Measurements from ENCODE around the gene STOML2. TPM values are rescaled to one million over a fixed set of nuclear protein-coding genes. Genes with fewer than 3 reads are reported as not detected.

STOML2 gene
- total and polyA plus RNA-seq, 3 experiments from 2014 or later: 88.9 to 271 (median 258) TPM

DNA sequence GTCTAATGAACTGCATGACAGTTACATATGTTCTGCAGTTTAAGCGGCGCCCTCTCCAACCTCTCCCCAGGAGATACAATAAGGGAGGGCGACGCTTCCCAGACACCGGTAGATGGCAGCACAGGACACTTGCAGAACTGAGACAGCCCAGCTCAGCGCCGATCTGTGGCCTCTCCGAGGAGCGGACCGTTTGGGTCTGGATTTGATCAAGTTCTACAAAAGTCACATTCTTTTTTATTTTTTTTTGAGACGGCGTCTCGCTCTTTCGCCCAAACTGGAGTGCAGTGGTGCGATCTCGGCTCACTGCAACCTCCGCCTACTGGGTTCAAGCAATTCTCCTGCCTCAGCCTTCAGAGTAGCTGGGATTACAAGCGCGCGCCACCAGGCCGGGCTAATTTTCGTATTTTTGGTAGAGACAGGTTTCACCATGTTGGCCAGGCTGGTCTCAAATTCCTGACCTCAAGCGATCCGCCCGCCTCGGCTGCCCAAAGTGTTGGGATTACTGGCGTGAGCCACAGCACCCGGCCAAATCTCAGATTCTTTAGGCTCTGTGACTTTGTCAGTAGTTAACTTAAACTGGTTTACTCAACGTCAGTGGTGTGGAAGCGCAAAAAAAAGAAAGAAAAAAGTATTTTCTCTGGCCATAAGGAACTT lies 14.1 kb upstream of the STOML2 start:
- peak overlapping the region; percentile 86 to 97 (median 89) for H3K4me3 Mint-ChIP-seq
- POLR2A ChIA-PET: interaction anchor here (0.6 kb wide), 1 partner anchor 515 kb away, joined by 4 read pairs; no protein-coding TSS in a partner anchor

DNA sequence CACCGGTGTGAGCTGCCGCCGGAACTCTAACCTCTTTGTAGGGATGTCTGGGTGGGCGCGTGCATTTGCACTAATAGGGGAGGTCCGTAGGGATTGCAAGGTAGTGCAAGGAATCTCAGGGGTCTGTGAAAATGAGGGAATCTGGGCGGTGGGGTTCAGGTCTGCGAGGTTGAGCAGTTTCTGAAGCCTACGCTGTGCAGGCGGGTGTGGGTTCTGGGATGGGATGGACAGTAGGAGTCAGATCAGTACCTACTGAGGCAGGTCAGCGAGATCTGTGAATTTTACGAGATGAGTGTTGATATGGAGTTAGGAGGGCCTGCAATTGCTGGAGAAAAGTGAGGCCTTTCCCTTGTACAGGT lies 13.6 kb upstream of the STOML2 start:
- H3K4me1 ChIP-seq (ENCODE audit: insufficient read depth, low read length): peaks cover 37% of the 10 kb centered on the region
- H3K36me3 Mint-ChIP-seq: peaks cover 0 to 2% (median 0%) of the 10 kb centered on the region in 3 donors
- H3K36me3 ChIP-seq (ENCODE audit: insufficient read depth, low read length): no peaks in the 10 kb centered on the region
- peaks cover 43 to 50% (median 47%) of the 10 kb centered on the region in 3 donors for H3K4me1 Mint-ChIP-seq
- no peaks in the 10 kb centered on the region for H3K27me3 ChIP-seq (ENCODE audit: insufficient read depth, low read length, poor library complexity, severe bottlenecking)
- H3K9me3 ChIP-seq (ENCODE audit: low read length): no peaks in the 10 kb centered on the region
- DNase-seq: no peak
- ChIA-PET POLR2A (interaction anchor here (0.6 to 1.1 kb wide), 2 partner anchors 36 to 516 kb away, joined by 4 read pairs; partner anchors contain the start of gene FANCG), CTCF (interaction anchor here (0.6 to 5.2 kb wide), 17 partner anchors 10 to 766 kb away, joined by 3 to 50 read pairs (median 4); partner anchors contain the start of genes PIGO, STOML2, UNC13B and VCP)
- peaks cover 0 to 1% of the 10 kb centered on the region in 2 donors for H3K27me3 Mint-ChIP-seq
- H3K4me3 ChIP-seq (ENCODE audit: low read length): peak overlapping the region; percentile 61
- peak overlapping the region; percentile 82 for H3K27ac ChIP-seq (ENCODE audit: low read depth, low read length)
- H3K27ac Mint-ChIP-seq: peak overlapping the region; percentile 92 to 100 (median 96)
- H3K4me3 Mint-ChIP-seq: peak overlapping the region; percentile 86 to 97 (median 89)
- no peaks in the 10 kb centered on the region for H3K9me3 Mint-ChIP-seq

More for the DNA sequence above, 14.1 kb upstream of the STOML2 start:
- H3K27me3 Mint-ChIP-seq: peaks cover 0 to 1% of the 10 kb centered on the region in 2 donors
- H3K36me3 ChIP-seq (ENCODE audit: insufficient read depth, low read length): no peaks in the 10 kb centered on the region
- peak overlapping the region; percentile 61 for H3K4me3 ChIP-seq (ENCODE audit: low read length)
- H3K4me1 Mint-ChIP-seq: peaks cover 38 to 45% (median 42%) of the 10 kb centered on the region in 3 donors
- peaks cover 33% of the 10 kb centered on the region for H3K4me1 ChIP-seq (ENCODE audit: insufficient read depth, low read length)
- peak overlapping the region; percentile 82 for H3K27ac ChIP-seq (ENCODE audit: low read depth, low read length)
- H3K9me3 ChIP-seq (ENCODE audit: low read length): no peaks in the 10 kb centered on the region
- peak overlapping the region; percentile 92 to 100 (median 96) for H3K27ac Mint-ChIP-seq
- H3K36me3 Mint-ChIP-seq: peaks cover 0 to 2% (median 0%) of the 10 kb centered on the region in 3 donors
- CTCF ChIA-PET: interaction anchor here (0.6 to 5.2 kb wide), 18 partner anchors 10 to 543 kb away, joined by 3 to 50 read pairs (median 4); partner anchors contain the start of genes PIGO, RUSC2, STOML2 and UNC13B
- DNase-seq: peak; percentile 82 to 92 (median 83)
- H3K27me3 ChIP-seq (ENCODE audit: insufficient read depth, low read length, poor library complexity, severe bottlenecking): no peaks in the 10 kb centered on the region
- no peaks in the 10 kb centered on the region for H3K9me3 Mint-ChIP-seq

DNA sequence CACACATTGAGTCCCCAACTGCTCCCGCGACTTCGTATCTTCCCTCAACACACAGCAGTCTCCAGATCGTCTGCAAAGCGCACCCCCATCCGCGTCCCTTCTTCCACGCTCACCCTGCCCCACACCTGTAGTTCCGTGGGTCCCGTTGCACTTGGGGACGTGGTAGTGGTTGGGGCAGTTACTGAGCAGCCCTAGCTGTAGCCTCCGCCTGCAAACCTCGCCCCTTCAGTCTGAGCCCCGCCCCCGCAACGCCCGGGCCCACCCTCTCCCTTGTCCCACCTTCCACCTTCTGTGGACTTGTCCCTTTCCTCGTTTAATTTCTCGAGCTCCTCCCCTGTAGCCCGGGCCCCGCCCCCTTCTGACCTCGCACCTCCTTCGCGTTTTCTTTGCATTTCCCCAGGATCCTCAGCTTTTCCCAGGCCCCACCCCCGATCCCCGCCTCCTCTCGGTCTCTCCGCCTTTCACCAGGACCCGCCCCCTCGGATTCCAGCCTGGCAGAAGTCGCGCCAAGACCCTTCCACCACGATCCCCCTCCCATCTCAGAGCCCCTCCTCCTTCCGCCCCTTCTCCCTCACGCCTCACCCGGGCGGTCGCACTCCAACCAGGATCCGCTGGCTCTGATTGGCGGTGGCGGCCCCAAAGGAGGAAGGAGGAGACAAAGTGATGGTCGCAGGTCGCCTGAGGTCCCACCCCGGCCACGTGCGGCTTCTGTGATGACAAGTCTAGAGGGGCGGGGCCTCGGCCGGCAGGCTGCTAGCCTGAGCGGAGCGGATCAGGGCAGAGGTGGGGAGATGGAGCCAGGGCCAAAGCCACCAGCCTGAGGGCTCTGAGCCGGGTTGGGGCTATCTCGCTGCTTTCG lies 13.0 kb upstream of the STOML2 start, which contains the start of gene ATOSB:
ATOSB (minus strand) TSS at position 183 of the 859 bp plus-strand sequence. CDS start 7,588 bp downstream, outside the sequence.
- Histone ChIP-seq H3K4me1 (ENCODE audit: insufficient read depth, low read length) (peaks cover 41% of the 10 kb centered on the region), H3K4me3 (ENCODE audit: low read length) (peak within 1 kb of the TSS; percentile 61), H3K36me3 (ENCODE audit: insufficient read depth, low read length) (no peaks in the 10 kb centered on the region), H3K27ac (ENCODE audit: low read depth, low read length) (peak within 1 kb of the TSS; percentile 82), H3K9me3 (ENCODE audit: low read length) (no peaks in the 10 kb centered on the region), H3K27me3 (ENCODE audit: insufficient read depth, low read length, poor library complexity, severe bottlenecking) (no peaks in the 10 kb centered on the region)
- POLR2A ChIA-PET: interaction anchor here (0.5 to 1.4 kb wide), 5 partner anchors 13 to 1244 kb away, joined by 3 to 8 read pairs (median 4); partner anchors contain the start of genes FANCG, STOML2 and VCP
- Mint-ChIP-seq H3K27ac (peak within 1 kb of the TSS; percentile 92 to 100 (median 96)), H3K9me3 (no peaks in the 10 kb centered on the region), H3K4me3 (peak within 1 kb of the TSS; percentile 86 to 97 (median 89)), H3K36me3 (peaks cover 0 to 2% (median 0%) of the 10 kb centered on the region in 3 donors), H3K4me1 (peaks cover 46 to 56% (median 51%) of the 10 kb centered on the region in 3 donors), H3K27me3 (peaks cover 0 to 1% of the 10 kb centered on the region in 2 donors)
- CTCF ChIA-PET: interaction anchor here (0.9 to 5.2 kb wide), 12 partner anchors 11 to 766 kb away, joined by 3 to 50 read pairs (median 6); partner anchors contain the start of genes FANCG, PIGO, STOML2 and VCP
- peak; percentile 89 to 96 (median 94) for DNase-seq

DNA sequence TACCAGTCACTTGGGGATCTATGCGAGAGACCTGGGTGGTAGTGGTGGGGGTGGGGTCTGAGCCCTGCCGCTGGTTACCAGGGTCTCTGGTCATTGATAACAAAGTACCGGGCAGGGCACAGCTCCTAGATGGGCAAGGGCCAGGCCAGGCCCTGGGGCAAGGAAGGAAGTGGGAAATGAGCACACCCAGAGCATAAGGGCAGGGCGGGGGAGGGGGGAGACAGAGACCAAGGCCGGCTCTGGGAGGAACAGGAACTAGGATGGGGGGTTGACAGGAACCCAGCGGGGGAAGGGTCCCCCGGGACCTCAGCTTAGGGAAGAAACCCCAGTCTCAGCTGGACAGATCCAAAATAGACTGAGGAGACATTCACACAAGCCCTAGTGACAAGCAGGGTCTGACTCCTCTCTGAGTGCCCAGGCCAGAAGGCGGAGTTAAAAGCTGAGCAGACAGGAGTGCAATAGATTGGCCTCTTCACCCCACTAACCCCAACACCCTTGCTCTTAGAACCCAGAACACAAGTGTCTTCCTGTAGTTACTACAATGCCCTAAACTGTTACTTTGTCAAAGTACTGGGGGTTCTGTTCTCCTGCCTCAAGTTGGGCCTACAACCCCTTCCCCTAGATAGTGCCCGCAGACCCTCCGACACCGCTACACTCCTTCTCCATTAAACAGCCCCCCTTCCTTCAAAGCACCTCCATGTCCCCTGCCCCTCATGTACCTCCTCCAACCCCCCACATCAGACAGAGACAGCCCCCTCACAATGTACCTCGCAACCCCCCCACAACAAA lies 12.1 kb upstream of the STOML2 start:
- ChIA-PET POLR2A (interaction anchor here (0.5 to 1.7 kb wide), 9 partner anchors 11 to 1243 kb away, joined by 3 to 8 read pairs (median 6); partner anchors contain the start of genes FANCG, STOML2 and VCP), CTCF (interaction anchor here (0.9 to 5.2 kb wide), 10 partner anchors 12 to 767 kb away, joined by 3 to 50 read pairs (median 5); partner anchors contain the start of genes FANCG, PIGO, STOML2 and VCP)
- Mint-ChIP-seq H3K27ac (peak overlapping the region; percentile 92 to 100 (median 96)), H3K4me1 (peaks cover 49 to 65% (median 60%) of the 10 kb centered on the region in 3 donors), H3K27me3 (peaks cover 0 to 1% of the 10 kb centered on the region in 2 donors), H3K9me3 (no peaks in the 10 kb centered on the region), H3K4me3 (peak overlapping the region; percentile 86 to 97 (median 89)), H3K36me3 (peaks cover 0 to 2% (median 0%) of the 10 kb centered on the region in 3 donors)
- H3K4me3 ChIP-seq (ENCODE audit: low read length): peak overlapping the region; percentile 61
- H3K4me1 ChIP-seq (ENCODE audit: insufficient read depth, low read length): peaks cover 49% of the 10 kb centered on the region
- H3K27ac ChIP-seq (ENCODE audit: low read depth, low read length): peak overlapping the region; percentile 82
- H3K36me3 ChIP-seq (ENCODE audit: insufficient read depth, low read length): no peaks in the 10 kb centered on the region
- no peaks in the 10 kb centered on the region for H3K27me3 ChIP-seq (ENCODE audit: insufficient read depth, low read length, poor library complexity, severe bottlenecking)
- peak in 4 of 5 donors; percentile 22 to 70 (median 24) for DNase-seq
- H3K9me3 ChIP-seq (ENCODE audit: low read length): no peaks in the 10 kb centered on the region

DNA sequence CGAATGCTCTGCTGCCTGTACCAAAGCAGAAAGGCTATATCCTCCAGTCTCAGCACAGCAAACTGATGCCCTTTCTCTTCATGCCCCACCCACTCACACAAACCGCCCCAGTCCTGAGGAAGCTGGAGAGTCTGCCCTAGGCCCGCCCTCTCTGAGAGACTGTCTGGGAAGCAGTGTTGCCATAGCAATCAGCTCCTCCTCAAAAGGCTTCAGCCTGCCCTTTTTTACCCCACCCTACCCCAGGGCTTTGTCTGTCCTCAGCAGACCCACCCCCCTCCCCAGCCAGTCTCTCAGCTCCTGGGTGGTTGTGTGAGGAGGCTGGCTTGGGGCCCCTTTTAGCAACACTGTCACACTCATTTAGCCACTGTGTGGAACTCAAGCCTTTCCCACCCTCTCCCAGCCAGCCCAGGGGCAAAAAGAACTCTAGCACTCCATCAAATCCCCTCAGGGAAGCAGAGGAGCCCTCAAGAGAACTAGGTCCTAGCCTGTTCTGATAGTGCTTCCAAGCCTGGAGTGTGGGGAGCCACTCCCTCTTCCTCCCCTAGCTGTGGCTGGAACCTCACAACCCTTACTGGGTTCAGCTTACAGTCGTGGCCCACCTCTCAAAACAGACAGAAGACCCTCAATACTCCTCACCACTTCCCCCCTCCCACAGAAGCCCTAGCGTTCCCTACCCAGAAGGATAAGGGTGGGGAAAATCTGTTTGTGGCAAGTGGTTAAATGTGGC lies 11.3 kb upstream of the STOML2 start:
- Histone ChIP-seq H3K9me3 (ENCODE audit: low read length) (no peaks in the 10 kb centered on the region), H3K27ac (ENCODE audit: low read depth, low read length) (peak overlapping the region; percentile 82), H3K36me3 (ENCODE audit: insufficient read depth, low read length) (no peaks in the 10 kb centered on the region), H3K4me3 (ENCODE audit: low read length) (peak overlapping the region; percentile 61), H3K27me3 (ENCODE audit: insufficient read depth, low read length, poor library complexity, severe bottlenecking) (no peaks in the 10 kb centered on the region), H3K4me1 (ENCODE audit: insufficient read depth, low read length) (peaks cover 52% of the 10 kb centered on the region)
- Mint-ChIP-seq H3K4me3 (peak overlapping the region; percentile 86 to 97 (median 89)), H3K9me3 (no peaks in the 10 kb centered on the region), H3K27me3 (peaks cover 0 to 1% of the 10 kb centered on the region in 2 donors), H3K36me3 (peaks cover 0 to 2% (median 0%) of the 10 kb centered on the region in 3 donors), H3K27ac (peak overlapping the region; percentile 92 to 100 (median 96)), H3K4me1 (peaks cover 53 to 71% (median 66%) of the 10 kb centered on the region in 3 donors)
- CTCF ChIA-PET: interaction anchor here (1.1 to 5.2 kb wide), 4 partner anchors 11 to 215 kb away, joined by 3 to 50 read pairs (median 10); partner anchors contain the start of genes PIGO and STOML2
- POLR2A ChIA-PET: interaction anchor here (0.7 to 1.7 kb wide), 3 partner anchors 11 to 1001 kb away, joined by 6 to 7 read pairs (median 6); no protein-coding TSS in a partner anchor
- DNase-seq: peak; percentile 53 to 87 (median 67)

DNA sequence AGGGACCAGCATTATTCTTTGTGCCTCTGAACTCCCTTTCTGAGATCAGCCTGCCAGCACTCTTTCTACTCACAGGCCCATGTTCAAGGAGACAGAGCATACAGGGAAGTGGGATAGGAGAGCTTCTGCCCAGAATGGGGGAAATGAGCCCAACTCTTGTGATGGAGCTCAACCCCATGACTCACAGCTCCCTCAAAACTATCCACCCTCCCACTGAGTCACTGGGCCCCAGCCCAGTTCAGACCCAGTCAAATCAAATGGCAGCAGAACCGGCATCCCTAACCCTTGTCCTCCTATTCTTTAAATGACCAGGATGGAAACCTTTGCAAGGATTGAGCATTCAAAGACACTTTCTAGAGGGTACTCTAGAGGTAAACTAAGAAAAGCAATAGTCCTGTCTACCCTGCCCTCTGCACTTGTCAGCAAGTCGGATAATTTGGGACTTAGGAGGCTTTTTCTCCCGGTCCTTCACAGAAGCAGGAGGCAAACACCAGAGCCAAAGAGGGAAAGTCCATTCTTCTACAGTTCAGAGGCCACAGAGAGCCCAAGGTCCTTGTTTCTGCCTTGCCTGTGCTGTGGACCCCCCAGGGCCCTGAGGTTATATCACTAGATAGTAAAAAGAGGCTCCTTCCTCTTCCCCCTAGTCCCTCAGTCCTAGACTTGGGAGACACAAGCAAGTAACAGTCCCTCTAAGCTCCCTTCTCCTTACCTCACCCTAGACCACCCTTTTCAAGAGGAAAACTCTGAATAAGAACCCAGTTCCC lies 9.5 kb upstream of the STOML2 start:
- Mint-ChIP-seq H3K27ac (peak overlapping the region; percentile 7 to 95 (median 88)), H3K4me1 (peaks cover 58 to 71% (median 66%) of the 10 kb centered on the region in 3 donors), H3K36me3 (peaks cover 0 to 7% (median 0%) of the 10 kb centered on the region in 3 donors), H3K27me3 (peaks cover 0 to 1% of the 10 kb centered on the region in 2 donors), H3K4me3 (peak overlapping the region; percentile 52 to 85 (median 78)), H3K9me3 (no peaks in the 10 kb centered on the region)
- no peaks in the 10 kb centered on the region for H3K27me3 ChIP-seq (ENCODE audit: insufficient read depth, low read length, poor library complexity, severe bottlenecking)
- DNase-seq: no peak
- H3K27ac ChIP-seq (ENCODE audit: low read depth, low read length): peak overlapping the region; percentile 35
- H3K4me1 ChIP-seq (ENCODE audit: insufficient read depth, low read length): peaks cover 52% of the 10 kb centered on the region
- no peaks in the 10 kb centered on the region for H3K36me3 ChIP-seq (ENCODE audit: insufficient read depth, low read length)
- ChIA-PET POLR2A (interaction anchor here (1.6 kb wide), 2 partner anchors 9 to 41 kb away, joined by 7 read pairs; partner anchors contain the start of gene STOML2), CTCF (interaction anchor here (1.2 to 3.2 kb wide), 5 partner anchors 10 to 491 kb away, joined by 4 to 16 read pairs (median 5); partner anchors contain the start of genes PIGO, STOML2 and VCP)
- H3K4me3 ChIP-seq (ENCODE audit: low read length): peak overlapping the region; percentile 50
- H3K9me3 ChIP-seq (ENCODE audit: low read length): no peaks in the 10 kb centered on the region

Data from CD8-positive, alpha-beta memory T cell (primary cell).